GM19351 (cell line): ENCODE data around the gene JMJD8.

Experiments used
- ATAC-seq: cut with Tn5 transposase; IDR thresholded peaks from one replicate; pipeline ENCODE4 v1.9.1; 2021; ENCODE audit warnings: mild to moderate bottlenecking, moderate library complexity; ENCODE audit not compliant: unreplicated experiment

The JMJD8 gene

DNA sequence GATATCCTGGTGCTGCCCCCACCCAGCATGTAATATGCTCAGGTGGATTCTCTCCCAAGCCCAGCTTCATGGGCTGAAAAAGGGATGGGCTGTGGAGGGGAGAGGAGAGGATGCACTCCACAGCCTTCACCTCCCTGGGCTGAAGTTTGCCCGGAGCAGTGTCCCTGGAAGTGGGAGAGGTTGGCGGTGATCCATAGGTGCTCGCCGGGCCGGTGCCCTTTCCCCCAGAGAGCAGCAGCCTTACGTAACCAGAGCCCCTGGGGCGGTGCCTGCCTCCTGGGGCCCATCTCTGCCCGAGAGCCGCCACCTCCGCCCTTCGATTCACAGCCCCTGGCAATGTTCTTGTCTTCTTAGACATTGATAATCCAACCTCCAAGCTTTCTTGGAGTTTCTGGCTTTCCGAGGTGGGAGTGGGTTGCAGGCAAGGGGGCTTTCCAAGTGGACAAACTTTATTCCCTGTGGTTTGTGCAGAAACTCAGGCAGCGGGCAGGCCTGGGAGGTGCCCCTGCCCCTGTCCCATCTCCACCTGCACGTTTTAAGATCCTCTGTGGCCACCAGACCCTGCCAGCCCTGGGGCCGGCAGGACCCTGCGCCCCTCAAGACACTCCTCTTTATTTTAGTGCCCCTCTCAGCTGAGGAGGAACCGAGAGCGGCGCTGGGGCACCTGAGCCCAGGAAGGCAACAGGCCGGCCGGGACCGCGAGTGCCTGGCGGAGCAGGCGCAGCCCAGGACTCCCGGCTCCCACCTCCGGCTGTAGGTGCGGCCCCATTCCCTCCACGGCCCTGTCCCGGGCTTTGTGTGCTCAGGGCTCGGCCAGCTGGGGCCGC lies 38.1 kb downstream of the JMJD8 start:
- ATAC-seq = no peak

DNA sequence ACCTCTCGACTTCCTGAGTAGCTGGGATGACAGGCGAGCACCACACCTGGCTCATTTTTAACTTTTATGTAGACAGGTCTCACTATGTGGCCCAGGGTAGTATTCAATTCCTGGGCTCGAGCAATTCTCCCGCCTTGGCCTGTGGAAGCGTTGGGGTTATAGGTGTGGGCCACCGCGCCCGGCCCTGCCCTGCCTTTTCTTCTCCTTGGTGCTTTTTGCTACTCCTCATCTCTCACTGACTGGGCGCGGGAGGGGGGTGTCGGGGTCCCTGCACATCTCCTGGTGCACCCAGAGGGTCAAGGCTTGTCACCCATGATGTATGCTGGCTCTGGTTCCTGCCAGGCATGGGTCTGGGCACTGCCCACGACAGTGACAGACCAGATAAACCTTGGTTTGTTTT lies 39.6 kb downstream of the JMJD8 start:
- no peak for ATAC-seq

DNA sequence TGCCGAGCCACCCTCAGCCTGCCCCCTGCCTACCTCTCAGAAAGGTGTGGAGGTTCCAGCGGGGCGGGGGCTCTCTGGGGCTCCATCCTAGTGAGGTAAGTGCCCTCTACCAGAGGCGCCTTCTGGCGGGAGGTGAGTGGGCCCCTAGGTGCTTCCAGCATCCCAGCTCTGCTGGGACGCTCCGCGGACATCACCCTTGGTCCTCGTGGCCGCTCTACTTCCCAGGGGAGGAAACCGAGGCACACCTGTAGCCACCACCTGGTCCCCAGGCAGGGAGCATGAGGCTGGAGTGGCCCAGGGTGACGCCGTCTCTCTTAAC lies 41.1 kb downstream of the JMJD8 start:
- ATAC-seq = no peak

DNA sequence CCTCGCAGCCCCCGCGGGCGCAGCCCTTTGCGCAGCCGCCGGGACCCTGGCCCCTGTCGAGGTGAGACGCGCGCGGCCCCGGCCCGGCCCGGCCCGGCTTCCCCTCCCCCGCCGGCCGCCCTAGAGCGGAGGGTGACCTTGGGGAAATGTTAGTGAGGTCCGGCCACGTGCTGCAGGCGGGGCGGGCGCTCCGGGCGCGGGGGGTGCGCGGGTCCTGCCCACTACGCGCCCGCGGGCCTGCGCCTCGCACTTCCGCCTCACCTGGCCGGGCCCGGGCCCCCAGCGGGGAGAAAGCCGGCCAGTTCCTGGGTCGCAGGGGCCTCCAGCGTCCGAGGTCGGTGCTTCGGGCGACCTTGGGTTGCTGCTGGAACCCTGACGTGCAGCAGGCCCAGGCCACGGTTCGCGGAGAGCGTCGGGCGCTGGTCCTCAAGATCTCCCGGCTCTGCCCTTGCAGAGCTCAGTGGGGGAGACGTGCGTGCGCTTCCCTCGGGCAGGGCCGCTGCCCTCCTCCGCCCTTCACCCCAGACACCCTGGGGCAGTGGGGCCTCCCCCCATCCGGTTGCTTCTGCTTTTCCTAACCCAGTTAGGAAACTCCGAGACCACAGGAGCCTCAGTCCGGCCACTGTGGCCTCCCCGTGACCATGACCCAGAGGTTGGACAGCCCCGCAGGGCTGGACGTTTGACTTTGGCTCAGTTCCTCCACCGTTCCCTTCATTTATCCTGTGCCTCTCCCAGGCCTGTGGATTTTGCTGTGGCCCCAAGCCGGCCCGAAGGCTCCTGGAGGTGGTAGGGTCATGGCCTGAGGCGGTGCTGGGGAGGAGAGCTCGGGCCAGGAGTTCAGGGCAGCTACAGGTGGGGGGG lies 41.7 kb downstream of the JMJD8 start:
- ATAC-seq = peak; percentile 55

DNA sequence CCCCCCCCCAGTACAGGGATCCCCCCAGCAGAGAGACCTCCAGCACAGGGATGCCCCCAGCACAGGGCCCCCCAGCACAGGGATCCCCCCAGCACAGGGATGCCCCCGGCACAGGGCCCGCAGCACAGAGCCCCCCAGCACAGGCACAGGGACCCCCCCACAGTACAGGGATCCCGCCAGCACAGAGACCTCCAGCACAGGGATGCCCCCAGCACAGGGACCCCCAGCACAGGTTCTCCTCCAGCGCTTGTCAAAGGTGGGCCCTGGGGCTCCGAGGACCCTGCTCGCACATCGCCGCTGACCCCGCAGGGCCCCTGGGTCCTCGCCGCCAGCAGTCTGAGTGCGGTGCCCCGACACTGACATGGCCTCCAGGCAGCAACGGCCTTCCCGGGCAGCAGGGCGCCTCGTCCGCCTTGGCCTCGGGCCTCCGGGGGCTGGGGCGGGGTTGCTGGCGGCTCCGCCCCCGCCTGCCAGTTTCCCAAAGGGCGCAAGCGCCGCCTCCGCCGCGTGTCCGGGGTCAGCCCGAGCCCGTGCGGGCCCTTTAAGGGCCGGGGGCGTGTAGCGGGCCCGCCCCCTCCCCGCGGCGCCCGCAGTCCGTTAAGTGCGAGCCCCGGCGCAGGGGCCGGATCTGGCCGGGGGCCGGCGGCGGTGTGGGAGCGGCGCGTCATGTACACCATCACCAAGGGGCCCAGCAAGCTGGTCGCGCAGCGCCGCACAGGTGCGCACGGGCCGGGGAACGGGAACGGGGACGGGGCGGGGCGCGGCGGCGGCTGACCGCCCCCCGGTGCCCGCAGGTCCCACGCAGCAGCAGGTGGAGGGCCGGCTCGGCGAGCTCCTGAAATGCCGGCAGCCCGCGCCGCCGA lies 42.6 kb downstream of the JMJD8 start, which contains the start of gene MCRIP2:
TSS of gene MCRIP2 (plus strand) at position 503 of the 863 bp plus-strand sequence. CDS start at position 667, 164 bp downstream.
- peak; percentile 46 for ATAC-seq

DNA sequence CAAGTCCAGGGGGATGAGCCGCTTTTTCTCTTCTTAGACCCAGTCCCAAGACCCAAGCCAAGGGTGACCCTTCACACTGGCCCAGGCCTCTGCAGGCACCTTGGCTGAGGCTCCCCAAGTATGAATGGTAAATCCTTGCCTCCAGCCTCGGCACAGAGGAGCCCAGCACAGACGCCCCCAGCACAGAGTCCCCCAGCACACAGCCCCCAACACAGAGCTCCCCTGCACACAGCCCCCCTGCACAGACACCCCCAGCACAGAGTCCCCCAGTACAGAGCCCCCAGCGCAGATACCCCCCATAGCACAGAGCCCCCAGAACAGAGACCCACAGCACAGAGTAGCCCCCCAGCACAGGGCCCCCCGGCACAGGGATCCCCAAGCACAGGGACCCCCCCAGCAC lies 43.5 kb downstream of the JMJD8 start:
- ATAC-seq = no peak

DNA sequence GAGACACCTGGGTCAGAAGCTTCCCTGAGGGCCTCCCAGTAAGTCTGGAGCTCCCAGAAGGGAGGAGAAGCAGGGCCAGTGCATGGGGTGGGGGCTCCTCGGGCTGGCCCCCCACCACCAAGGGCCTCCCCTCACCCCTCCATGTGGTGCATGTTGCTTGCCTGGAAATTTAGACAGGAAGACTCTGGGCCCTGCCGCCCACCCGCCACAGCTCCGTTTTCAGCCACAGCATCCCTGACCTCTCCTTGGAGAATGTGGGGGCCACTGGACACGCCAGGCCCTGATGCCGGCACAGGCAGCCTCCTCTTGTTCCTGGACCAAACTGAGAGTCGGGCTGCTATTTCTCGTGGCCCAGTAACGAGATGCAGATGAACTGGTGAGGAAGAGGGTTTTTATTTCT lies 45.3 kb downstream of the JMJD8 start:
- no peak for ATAC-seq

DNA sequence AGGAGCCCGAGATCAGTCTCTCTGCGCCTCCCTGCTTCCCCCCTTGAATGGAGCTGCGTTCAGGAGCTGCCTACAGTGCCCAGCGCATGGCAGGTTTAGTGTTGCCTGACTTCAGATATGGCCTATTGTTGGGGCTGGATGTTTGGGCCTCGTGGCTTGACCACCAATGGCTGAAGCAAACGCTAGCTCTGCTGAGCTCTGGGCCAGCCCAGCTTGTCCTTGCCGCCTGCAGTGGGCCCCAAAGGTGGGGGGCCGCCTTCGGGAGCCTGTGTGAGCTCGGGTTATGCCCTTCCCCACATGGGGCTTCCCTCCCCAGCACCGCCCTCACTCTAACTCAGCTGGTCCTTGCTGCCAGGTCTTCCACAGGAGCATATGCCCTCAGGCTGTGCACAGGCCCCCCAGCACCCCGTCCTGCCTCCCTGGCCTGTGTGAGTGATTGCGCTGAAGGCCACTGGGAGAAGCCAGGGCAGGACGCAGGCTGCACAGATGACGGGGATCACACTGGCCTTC lies 46.0 kb downstream of the JMJD8 start:
- ATAC-seq = no peak

DNA sequence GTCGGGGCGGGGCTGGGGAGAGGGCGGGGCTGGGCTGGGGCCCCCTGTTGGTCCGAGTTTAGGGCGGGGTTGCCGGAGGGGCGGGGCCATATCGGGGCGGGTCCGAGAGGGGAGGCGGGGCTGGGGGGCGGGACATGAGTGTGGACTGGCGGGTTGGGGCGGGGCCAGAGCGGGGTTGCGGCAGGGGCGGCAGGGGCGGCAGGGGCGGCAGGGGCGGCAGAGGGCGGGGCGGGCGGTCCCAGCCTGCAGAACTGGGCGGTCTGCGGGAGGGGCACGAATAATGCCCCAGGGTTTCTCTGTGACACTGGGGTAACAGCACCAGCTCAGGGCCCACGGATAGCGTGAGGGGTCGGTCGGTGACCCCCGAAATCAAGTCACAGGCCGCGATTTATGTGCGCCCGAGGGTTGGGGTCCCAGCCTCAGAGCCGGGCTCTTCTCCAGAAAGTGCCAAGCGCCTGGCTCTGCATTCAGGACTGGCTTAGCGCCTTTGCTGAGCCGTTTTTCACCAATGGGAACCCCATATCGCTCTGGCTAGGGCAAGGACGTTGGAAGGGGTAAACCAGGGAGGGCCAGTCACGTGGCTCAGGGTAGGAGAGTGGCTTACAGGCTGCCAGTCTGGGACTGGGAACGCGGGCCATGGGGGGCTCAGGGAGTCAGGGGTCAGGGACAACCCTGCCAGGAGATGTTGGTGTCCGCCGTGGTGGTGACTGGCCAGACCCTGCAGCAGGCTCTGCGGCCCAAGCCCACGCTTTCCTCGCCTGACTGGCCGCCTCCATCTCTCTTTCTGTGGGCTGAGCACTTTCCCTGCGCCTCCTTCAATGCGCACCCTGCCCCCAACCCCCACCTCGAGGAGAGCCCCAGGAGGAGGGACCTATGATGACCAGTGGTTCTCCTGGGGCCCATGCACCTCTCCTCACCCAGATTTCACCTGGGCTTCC lies 46.8 kb downstream of the JMJD8 start:
- no peak for ATAC-seq

DNA sequence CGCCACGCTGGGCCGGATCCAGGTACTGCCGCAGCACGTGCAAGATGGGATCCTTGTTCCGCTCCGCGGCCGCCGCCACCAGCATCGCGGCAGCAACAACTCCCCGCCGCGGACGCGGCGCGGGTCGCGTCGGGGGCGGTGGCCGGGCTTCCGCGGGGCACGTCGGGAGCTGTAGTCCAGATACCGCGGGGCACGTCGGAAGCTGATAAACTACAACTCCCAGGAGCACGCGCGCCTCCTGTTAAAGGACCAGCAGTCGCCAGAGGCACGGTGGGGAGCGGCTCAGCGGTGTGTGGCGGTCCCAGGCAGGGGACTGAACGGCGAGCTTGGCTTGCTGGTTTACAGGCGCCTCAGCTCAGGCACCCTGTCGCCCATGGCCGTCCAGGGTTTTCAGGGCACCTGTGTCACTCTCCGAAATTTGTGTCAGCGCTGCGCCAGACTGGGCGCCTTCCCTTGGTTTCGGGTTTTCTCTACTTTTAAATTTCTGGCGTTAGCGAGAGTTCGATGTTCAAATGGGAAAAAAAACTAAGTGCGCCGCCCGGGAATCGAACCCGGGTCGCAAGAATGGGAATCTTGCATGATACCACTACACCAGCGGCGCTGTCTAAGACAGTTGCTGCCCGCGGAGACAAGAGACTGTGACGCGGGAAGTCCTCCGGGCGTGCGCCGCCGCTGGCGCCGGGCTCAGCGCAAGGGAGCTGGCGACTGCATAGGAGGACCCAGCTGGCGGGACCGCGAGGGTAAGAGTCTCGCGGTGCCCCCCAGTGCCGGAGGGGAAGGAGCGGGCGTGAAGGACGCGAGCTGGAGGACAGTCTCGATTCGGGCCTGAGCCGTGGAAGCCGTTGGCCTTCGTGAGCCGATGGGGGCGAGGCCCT lies 47.7 kb downstream of the JMJD8 start, which contains the start of gene METTL26:
TSS of gene METTL26 (minus strand) at position 100 of the 875 bp plus-strand sequence. CDS start at position 85, 15 bp downstream.
- peak; percentile 80 for ATAC-seq

DNA sequence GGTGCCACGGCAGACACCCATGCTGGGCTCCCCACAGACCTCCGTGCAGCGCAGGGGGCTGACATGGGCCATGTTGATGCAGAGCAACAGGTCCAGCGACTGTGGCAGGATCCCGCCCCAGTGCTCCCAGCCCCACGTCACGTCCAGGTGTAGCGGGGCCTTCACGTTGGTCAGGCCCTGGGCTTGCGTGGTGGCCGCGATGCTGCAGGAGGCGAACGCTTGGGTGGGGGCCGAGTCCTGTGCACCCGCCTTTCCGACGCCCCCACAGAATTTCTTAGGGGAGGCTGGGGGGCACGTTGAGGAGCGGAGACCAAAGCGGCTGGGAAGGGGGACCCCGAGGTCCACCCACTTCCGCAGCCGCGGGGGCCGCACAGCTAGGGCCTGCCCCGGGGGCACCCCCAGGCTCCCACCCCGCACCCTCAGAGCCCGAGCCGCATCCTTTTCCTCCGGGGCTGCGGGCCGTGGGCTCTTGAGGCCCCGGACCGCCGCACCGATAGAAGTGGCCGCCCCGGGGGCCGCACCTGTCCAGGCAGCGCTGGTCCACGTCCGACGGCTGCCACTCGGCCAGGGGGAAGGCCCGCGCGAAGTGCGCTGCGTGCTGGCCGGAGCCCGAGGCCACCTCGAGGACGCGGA lies 48.4 kb downstream of the JMJD8 start:
- ATAC-seq = no peak

DNA sequence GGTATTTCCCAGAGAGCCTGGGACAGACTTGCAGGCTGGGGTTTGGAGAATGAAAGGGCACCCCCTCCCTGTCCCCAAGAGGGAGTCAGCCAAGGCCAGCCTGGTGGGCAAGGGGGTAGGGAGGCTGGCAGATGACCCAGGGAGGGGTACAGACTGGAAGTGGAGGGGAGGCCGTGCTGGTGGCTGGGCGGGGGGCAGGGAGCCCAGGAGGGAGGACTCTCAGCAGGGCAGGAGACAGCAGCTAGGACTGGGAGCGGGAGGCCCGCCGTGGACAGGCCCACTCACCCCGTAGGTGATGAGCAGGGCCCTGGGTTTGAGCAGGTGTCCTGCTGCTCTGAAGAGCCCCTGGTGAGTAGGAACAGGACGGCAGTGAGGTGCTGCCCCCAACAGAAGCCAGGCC lies 49.1 kb downstream of the JMJD8 start:
- no peak for ATAC-seq

DNA sequence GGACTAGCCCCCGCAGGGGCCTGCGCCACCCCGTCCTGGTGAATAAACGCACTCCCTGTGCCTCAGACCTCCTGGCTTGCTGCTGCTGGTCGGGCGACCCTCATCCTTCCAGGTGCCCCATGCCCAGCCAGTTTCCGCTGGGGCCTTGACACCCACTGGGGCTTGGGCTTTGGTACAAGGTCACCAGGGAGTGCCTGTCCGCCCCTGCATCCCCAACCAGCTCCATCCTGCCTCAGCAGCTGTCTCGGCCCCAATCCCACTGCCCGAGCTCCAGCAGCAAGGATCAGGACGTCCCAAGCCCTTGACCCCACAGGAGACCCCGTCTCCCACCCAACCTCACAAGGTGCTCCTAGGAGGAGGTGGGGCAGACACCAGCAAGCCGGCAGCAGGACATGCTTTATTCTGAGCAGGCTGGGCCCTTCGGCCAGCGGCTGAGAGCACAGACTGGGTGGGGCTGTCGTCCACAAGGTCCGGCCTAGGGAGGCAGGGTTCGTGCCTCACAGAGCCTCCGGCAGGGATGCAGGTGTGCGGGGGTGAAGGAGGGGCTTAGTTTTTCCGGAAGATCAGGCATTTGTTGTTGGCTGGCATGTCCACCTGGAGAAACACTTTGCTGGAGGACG lies 50.0 kb downstream of the JMJD8 start:
- no peak for ATAC-seq

DNA sequence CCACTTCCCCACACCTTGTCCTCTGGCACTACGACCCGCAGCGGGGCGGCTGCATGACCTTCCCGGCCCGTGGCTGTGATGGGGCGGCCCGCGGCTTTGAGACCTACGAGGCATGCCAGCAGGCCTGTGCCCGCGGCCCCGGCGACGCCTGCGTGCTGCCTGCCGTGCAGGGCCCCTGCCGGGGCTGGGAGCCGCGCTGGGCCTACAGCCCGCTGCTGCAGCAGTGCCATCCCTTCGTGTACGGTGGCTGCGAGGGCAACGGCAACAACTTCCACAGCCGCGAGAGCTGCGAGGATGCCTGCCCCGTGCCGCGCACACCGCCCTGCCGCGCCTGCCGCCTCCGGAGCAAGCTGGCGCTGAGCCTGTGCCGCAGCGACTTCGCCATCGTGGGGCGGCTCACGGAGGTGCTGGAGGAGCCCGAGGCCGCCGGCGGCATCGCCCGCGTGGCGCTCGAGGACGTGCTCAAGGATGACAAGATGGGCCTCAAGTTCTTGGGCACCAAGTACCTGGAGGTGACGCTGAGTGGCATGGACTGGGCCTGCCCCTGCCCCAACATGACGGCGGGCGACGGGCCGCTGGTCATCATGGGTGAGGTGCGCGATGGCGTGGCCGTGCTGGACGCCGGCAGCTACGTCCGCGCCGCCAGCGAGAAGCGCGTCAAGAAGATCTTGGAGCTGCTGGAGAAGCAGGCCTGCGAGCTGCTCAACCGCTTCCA lies 50.6 kb downstream of the JMJD8 start:
- ATAC-seq = no peak

DNA sequence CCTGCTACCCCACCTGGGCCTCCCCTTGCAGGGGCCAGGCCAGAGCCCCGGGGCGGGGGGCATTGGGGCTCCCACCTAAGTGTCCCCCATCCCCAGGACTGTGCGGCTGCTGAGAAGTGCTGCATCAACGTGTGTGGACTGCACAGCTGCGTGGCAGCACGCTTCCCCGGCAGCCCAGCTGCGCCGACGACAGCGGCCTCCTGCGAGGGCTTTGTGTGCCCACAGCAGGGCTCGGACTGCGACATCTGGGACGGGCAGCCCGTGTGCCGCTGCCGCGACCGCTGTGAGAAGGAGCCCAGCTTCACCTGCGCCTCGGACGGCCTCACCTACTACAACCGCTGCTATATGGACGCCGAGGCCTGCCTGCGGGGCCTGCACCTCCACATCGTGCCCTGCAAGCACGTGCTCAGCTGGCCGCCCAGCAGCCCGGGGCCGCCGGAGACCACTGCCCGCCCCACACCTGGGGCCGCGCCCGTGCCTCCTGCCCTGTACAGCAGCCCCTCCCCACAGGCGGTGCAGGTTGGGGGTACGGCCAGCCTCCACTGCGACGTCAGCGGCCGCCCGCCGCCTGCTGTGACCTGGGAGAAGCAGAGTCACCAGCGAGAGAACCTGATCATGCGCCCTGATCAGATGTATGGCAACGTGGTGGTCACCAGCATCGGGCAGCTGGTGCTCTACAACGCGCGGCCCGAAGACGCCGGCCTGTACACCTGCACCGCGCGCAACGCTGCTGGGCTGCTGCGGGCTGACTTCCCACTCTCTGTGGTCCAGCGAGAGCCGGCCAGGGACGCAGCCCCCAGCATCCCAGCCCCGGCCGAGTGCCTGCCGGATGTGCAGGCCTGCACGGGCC lies 51.4 kb downstream of the JMJD8 start:
- no peak for ATAC-seq

DNA sequence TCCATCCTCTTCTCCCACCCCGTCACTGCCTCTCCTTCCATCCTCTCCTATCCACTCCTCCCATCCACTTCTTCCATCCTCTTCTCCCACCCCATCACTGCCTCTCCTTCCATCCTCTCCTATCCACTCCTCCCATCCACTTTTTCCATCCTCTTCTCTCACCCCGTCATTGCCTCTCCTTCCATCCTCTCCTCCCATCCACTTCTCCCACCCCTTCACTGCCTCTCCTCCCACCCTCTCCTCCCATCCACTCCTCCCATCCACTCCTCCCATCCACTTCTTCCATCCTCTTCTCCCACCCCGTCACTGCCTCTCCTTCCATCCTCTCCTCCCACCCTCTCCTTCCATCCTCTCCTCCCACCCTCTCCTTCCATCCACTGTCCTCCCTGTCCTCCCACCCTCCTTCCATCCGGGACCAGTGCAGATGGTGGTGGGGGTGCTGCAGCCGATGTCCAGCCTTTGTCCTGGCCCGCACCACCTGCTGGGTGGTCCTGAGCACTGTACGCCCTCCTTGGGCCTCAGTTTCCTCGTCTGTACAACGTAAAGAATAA lies 52.3 kb downstream of the JMJD8 start:
- ATAC-seq = no peak
